ENCODE results near the gene TBC1D17. TPM values are rescaled to one million over a fixed set of nuclear protein-coding genes. Genes with fewer than 3 reads are reported as not detected.

The TBC1D17 gene
- total RNA-seq, 1 donor from 2014 or later, result 2.1 TPM

- H3K27me3 ChIP-seq (ENCODE audit: control insufficient read depth, insufficient read depth, low read length), result no peaks in the 10 kb centered on the region
- TF ChIP-seq, protein P1, sequence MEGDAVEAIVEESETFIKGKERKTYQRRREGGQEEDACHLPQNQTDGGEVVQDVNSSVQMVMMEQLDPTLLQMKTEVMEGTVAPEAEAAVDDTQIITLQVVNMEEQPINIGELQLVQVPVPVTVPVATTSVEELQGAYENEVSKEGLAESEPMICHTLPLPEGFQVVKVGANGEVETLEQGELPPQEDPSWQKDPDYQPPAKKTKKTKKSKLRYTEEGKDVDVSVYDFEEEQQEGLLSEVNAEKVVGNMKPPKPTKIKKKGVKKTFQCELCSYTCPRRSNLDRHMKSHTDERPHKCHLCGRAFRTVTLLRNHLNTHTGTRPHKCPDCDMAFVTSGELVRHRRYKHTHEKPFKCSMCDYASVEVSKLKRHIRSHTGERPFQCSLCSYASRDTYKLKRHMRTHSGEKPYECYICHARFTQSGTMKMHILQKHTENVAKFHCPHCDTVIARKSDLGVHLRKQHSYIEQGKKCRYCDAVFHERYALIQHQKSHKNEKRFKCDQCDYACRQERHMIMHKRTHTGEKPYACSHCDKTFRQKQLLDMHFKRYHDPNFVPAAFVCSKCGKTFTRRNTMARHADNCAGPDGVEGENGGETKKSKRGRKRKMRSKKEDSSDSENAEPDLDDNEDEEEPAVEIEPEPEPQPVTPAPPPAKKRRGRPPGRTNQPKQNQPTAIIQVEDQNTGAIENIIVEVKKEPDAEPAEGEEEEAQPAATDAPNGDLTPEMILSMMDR (IDR thresholded peaks at IDR 0.05; ENCODE audit: insufficient read depth, low read length, severe bottlenecking), result no peak
- DNase-seq (ENCODE audit: low read depth) (no peak), FAIRE-seq (no peak)
- H3K4me3 ChIP-seq (ENCODE audit: low read depth, low read length), result peak overlapping the region; percentile 45
- peaks cover 10% of the 10 kb centered on the region for H3K36me3 ChIP-seq (ENCODE audit: control insufficient read depth, insufficient read depth, low read length)
Observed at GRCh38 chr19:49870309-49870901, 7.1 kb upstream of the TBC1D17 start.

GRCh38 chr19:49871349-49871985 is 6.0 kb upstream of the TBC1D17 start:
- TF ChIP-seq, protein P1 (IDR thresholded peaks at IDR 0.05; ENCODE audit: insufficient read depth, low read length, severe bottlenecking), result no peak
- FAIRE-seq (no peak), DNase-seq (ENCODE audit: low read depth) (no peak)
- H3K36me3 ChIP-seq (ENCODE audit: control insufficient read depth, insufficient read depth, low read length), result peaks cover 10% of the 10 kb centered on the region
- H3K4me3 ChIP-seq (ENCODE audit: low read depth, low read length), result no peak overlapping the region
- H3K27me3 ChIP-seq (ENCODE audit: control insufficient read depth, insufficient read depth, low read length), result no peaks in the 10 kb centered on the region

- peaks cover 10% of the 10 kb centered on the region for H3K36me3 ChIP-seq (ENCODE audit: control insufficient read depth, insufficient read depth, low read length)
- DNase-seq (ENCODE audit: low read depth) (no peak), FAIRE-seq (no peak)
- no peak overlapping the region for H3K4me3 ChIP-seq (ENCODE audit: low read depth, low read length)
- TF ChIP-seq, protein P1 (IDR thresholded peaks at IDR 0.05; ENCODE audit: insufficient read depth, low read length, severe bottlenecking), result no peak
- no peaks in the 10 kb centered on the region for H3K27me3 ChIP-seq (ENCODE audit: control insufficient read depth, insufficient read depth, low read length)
Observed at GRCh38 chr19:49872245-49873128, 5.0 kb upstream of the TBC1D17 start.

DNA sequence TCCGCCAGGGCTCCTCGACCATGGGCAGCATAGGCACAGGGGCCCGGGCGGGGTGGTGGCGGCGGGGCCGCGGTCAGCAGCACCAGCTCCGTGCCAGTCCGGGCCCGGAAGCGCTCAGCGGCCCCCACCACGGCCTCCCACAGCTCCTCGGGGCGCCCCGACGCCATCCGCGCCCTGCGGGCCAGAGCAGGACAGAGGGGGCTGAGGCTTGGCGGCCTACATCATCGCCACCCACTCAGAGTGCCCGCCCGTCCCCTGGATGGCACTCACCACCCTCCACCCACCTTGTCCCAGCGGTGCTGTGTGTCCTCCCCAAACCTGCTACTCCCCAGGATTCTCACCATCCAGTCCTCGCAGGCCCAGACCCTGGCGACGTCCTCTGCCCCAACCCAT is 4.4 kb upstream of the TBC1D17 start:
- FAIRE-seq, result no peak
- no peak for DNase-seq (ENCODE audit: low read depth)
- Histone ChIP-seq H3K4me3 (ENCODE audit: low read depth, low read length) (no peak overlapping the region), H3K27me3 (ENCODE audit: control insufficient read depth, insufficient read depth, low read length) (no peaks in the 10 kb centered on the region), H3K36me3 (ENCODE audit: control insufficient read depth, insufficient read depth, low read length) (peaks cover 10% of the 10 kb centered on the region)
- TF ChIP-seq, protein P1 (IDR thresholded peaks at IDR 0.05; ENCODE audit: insufficient read depth, low read length, severe bottlenecking), result no peak

GRCh38 chr19:49873834-49874233 is 3.7 kb upstream of the TBC1D17 start:
- DNase-seq (ENCODE audit: low read depth) (no peak), FAIRE-seq (no peak)
- Histone ChIP-seq H3K4me3 (ENCODE audit: low read depth, low read length) (no peak overlapping the region), H3K36me3 (ENCODE audit: control insufficient read depth, insufficient read depth, low read length) (peaks cover 10% of the 10 kb centered on the region), H3K27me3 (ENCODE audit: control insufficient read depth, insufficient read depth, low read length) (no peaks in the 10 kb centered on the region)
- TF ChIP-seq, protein P1 (IDR thresholded peaks at IDR 0.05; ENCODE audit: insufficient read depth, low read length, severe bottlenecking), result no peak
